ENCODE results near the gene MINAR2. TPM values are rescaled to one million over a fixed set of nuclear protein-coding genes. Genes with fewer than 3 reads are reported as not detected.
A peak's percentile ranks its signal among the peaks of the same experiment; 100 is the strongest.

Gene MINAR2
- not detected for total RNA-seq

GRCh38 chr5:129747572-129748407 is at the start of gene MINAR2:
Gene MINAR2 (plus strand): TSS chr5:129748094. CDS start chr5:129748191, 97 bp downstream.
- ATAC-seq = no peak

- ATAC-seq = no peak
Observed at GRCh38 chr5:129698661-129699060, 49.2 kb upstream of the MINAR2 start.

- no peak for ATAC-seq
Observed at GRCh38 chr5:129716235-129716634, 31.7 kb upstream of the MINAR2 start.

GRCh38 chr5:129716651-129717050 is 31.2 kb upstream of the MINAR2 start:
- no peak for ATAC-seq

GRCh38 chr5:129717751-129718310 is 30.1 kb upstream of the MINAR2 start:
- ATAC-seq = no peak

- no peak for ATAC-seq
Observed at GRCh38 chr5:129718471-129719090, 29.3 kb upstream of the MINAR2 start.

GRCh38 chr5:129724222-129724621 is 23.7 kb upstream of the MINAR2 start:
- ATAC-seq = no peak

- ATAC-seq = no peak
Observed at GRCh38 chr5:129724647-129725046, 23.2 kb upstream of the MINAR2 start.

GRCh38 chr5:129739773-129740172 is 8.1 kb upstream of the MINAR2 start:
- ATAC-seq = no peak

- ATAC-seq = no peak
Observed at GRCh38 chr5:129743541-129744187, 4.2 kb upstream of the MINAR2 start.

- ATAC-seq = no peak
Observed at GRCh38 chr5:129745997-129746396, 1.9 kb upstream of the MINAR2 start.

- ATAC-seq = no peak
Observed at GRCh38 chr5:129746876-129747275, 1.0 kb upstream of the MINAR2 start.

- no peak for ATAC-seq
Observed at GRCh38 chr5:129748913-129749880, 1.3 kb downstream of the MINAR2 start.

- ATAC-seq = no peak
Observed at GRCh38 chr5:129760636-129761325, 12.9 kb downstream of the MINAR2 start.

- no peak for ATAC-seq
Observed at GRCh38 chr5:129763651-129764050, 15.8 kb downstream of the MINAR2 start.

GRCh38 chr5:129766798-129767197 is 18.9 kb downstream of the MINAR2 start:
- ATAC-seq = no peak

GRCh38 chr5:129767927-129768380 is 20.1 kb downstream of the MINAR2 start:
- peak; percentile 93 for ATAC-seq

GRCh38 chr5:129768735-129769134 is 20.8 kb downstream of the MINAR2 start:
- no peak for ATAC-seq

- ATAC-seq = no peak
Observed at GRCh38 chr5:129770024-129770820, 22.3 kb downstream of the MINAR2 start.

All from esophagus mucosa (tissue), 1 donor.